GM21825 (cell line): ENCODE measurements around the gene PGM2.
"Not testable (repeated sequence)": the region's sequence is repeated elsewhere in the genome, so short reads cannot be mapped to it uniquely, and the experiment has no call there.

Experiments used
- ATAC-seq: cut with Tn5 transposase; IDR thresholded peaks from one replicate; pipeline ENCODE4 v1.9.1; 2021; ENCODE audit warnings: mild to moderate bottlenecking, moderate library complexity; ENCODE audit not compliant: unreplicated experiment

PGM2 gene

DNA sequence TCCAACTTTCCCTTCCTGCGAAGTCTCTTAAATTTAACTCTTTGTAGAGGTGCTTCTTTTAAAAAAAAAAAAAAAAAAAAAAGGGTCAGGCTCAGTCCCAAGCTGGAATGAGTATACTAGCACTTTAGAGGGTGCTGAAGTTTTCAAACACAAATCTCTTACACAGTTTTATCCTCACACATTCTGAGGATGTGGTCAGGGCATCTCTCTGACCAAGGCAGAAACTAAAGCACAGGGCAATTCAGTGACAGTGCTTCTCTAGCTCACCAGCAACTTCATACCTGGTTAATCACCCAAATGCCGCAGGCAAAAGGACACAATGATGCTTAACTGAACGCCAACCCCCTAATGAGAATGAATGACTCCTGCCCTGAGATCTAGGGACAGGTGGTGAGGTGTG is 9.8 kb upstream of the PGM2 start:
- ATAC-seq: no peak

- no peak for ATAC-seq
These were observed 7.7 kb upstream of the PGM2 start for GRCh38 chr4:37818752-37819151.

GRCh38 chr4:37820458-37820857 is 6.0 kb upstream of the PGM2 start:
- not testable (repeated sequence) for ATAC-seq

DNA sequence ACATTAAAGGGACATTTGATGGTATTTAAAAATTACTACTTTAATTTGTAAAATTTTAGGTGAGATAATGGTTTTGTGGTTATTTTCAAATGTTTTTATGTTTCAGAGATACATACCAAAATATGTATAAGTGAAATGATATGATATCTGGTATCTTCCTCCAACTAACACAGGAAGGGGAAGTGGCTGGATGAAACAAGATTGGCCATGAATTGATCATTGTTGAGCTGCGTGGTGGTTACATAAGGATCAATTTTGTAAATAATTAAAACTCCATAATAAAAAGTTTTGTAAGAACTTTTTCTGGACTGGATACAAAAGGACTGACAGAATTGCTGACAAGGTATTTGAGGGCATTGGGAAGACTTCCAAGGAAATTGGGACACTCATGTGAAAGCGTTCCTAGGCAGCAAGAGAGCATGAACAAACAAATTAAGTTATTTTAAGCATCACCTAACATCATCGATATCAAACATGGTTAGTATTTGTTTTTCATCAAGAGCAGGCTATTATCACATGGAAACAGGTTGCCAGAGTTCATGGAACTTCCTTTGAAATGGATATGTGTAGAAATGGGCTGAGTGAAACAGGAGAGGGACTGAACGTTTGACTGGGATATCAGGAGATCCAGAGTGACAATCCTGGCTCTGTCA is 4.4 kb upstream of the PGM2 start:
- no peak for ATAC-seq

DNA sequence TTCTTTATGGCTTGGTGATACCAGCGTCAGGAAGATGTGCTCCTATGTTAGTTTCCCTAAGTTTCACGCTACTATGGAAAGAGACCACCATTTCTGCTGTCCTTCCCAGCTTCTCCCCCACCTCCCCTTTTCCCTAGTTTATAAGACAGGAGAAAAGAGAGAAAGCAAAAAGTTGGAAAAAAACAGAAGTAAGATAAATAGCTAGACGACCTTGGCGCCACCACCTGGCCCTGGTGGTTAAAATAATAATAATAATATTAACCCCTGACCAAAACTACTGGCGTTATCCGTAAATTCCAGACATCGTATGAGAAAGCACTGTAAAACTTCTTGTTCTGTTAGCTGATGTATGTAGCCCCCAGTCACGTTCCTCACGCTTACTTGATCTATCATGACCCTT is 985 bp upstream of the PGM2 start:
- not testable (repeated sequence) for ATAC-seq

GRCh38 chr4:37825968-37826294 is 555 bp upstream of the PGM2 start:
- ATAC-seq: peak; percentile 7

DNA sequence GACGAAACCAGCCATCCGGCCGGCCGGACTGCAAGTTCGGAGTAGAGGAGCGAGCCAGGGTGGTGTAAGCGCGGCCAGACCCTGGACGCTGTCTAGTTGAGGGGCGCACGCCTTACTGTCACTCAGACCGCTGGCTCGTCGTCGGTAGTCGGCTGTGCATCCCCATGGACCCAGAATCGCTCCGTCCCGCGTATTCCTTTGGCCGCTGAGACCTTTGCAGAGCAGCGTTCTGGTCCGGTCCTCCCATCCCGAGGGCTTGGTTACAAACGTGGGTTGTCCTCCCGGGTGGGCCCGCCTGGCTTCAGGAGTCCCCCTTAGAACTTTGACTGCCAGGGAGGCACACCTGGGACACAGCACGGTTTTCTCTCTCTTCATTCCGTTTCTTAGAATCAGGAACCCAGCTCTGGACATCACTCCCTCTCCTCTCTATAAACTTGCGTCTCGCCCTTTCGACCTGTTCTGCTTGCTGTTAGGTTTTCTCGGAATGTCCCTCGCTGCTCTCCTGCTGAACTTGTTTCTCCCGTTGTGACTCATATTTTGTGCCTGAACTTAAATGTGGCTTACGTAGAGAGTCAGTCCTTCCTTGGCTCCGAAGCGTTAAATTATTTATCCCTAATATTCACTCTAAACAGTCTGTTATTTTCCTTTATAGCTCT is 672 bp downstream of the PGM2 start:
- ATAC-seq: peak; percentile 33

DNA sequence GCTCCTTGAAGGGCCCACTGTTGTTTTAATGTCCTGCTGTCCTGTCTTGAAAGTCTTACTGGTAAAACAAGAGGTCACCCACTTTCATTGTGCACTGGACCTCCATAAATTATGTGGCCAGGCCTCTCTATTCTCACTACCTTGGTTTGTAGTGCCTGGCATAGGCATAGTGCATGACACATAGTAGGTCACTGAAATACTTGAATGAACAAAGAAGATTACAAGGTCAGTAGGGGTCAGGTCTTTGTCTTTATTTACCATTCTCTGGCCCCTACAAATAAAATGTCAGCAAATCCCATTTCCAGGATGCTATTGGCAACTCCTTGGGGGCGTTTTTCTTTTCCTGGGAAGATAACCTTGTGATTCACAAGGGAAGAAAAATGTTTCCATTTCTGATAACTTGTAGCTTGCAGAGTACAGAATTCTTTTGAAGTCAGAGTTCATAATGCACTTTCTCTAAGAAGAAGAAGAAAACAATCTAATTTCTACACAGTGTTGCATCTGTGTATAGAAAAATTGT is 1.4 kb downstream of the PGM2 start:
- no peak for ATAC-seq

GRCh38 chr4:37828843-37829242 is 2.4 kb downstream of the PGM2 start:
- ATAC-seq: no peak

DNA sequence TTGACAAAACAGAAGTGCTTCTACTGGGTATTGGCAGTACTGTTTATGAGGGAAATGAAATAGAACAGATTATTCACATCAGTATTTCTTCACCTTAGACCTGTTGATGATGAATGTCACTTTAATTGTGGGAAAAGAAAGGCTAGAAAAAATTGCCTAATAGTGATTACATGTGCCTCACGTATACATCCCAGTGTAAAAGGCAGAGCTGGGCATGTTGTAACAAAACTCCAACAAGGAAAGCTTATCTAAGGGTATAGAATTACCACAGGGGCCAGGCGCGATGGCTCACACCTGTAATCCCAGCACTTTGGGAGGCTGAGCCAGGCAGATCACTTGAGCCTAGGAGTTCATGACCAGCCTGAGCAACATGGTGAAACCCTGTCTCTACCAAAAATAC is 4.2 kb downstream of the PGM2 start:
- ATAC-seq: no peak

- no peak for ATAC-seq
These were observed 8.5 kb downstream of the PGM2 start for GRCh38 chr4:37835031-37835430.

- no peak for ATAC-seq
These were observed 9.3 kb downstream of the PGM2 start for GRCh38 chr4:37835806-37836205.

DNA sequence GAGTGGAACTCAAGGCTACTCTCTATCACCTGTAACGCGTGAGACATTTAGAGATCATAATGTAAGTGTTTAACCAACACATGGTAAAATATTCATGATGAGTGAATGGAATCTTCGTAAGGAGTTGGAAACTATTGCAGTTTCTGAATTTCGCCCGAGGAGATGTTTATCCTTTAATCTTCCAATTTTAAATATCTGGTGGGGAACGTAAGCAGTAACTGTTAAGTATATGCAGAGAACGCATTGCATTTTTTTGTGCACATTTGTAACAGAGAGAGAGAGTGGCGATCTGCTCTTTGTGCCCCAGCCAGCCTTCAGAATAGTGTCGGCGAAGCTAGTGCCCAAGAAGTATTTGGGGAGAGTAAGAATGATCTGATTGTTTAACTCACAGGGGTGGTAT is 9.8 kb downstream of the PGM2 start:
- ATAC-seq: no peak

- no peak for ATAC-seq
These were observed 10.5 kb downstream of the PGM2 start for GRCh38 chr4:37836838-37837440.

DNA sequence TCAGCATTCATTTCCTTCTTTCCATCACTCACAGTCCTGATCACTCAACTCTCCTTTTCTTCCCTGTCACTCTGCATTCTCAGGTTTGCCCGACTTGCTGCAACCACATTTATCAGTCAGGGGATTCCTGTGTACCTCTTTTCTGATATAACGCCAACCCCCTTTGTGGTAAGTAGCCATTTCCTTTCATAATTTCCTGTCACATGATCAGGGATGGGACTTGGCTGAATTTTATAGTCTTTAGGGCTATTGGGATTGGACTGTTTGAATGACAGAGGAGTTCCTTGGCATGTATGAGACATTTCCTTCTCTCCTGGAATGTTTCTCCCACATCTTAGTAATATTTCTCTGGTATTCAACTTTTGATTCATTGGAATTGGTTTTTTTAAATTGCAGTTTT is 11.0 kb downstream of the PGM2 start:
- ATAC-seq: no peak

GRCh38 chr4:37839426-37839825 is 12.9 kb downstream of the PGM2 start:
- ATAC-seq: no peak

- ATAC-seq: no peak
These were observed 17.7 kb downstream of the PGM2 start for GRCh38 chr4:37844204-37844603.

DNA sequence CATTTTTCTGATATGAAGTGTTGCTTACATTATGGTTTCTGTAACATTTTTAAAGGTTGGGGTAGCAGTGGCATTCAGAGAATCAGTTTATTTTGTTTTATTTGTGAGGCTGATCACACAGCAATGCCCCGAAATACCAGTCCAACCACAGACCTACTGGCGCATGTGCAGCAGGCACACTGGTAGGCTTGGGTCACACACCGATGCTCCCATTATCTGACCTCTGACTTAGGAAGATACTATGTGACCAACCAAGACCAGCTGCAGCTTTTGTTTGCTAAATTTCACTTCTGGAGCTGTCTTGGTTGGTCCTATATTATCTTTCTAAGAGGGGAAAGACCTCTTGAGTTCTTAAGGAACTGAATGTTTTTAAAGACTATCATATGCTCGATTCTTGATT is 18.7 kb downstream of the PGM2 start:
- ATAC-seq: no peak

- ATAC-seq: no peak
These were observed 20.9 kb downstream of the PGM2 start for GRCh38 chr4:37847311-37847884.

- no peak for ATAC-seq
These were observed 25.9 kb downstream of the PGM2 start for GRCh38 chr4:37852376-37852775.

DNA sequence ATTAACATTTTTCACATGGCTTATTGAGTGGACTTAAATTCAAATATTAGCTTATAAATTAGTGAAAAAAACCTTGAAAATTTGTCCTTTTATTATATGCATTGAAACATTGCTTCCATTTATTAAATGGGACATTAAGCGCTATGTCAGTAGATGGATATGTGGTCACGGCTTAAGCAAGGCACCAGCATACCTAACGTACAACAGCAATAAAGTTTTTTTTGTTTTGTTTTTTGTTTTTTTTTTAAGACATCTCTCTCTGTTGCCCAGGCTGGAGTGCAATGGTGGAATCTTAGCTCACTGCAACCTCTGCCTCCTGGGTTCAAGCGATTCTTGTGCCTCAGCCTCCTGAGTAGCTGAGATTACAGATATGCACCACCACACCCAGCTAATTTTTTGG is 31.6 kb downstream of the PGM2 start:
- no peak for ATAC-seq

DNA sequence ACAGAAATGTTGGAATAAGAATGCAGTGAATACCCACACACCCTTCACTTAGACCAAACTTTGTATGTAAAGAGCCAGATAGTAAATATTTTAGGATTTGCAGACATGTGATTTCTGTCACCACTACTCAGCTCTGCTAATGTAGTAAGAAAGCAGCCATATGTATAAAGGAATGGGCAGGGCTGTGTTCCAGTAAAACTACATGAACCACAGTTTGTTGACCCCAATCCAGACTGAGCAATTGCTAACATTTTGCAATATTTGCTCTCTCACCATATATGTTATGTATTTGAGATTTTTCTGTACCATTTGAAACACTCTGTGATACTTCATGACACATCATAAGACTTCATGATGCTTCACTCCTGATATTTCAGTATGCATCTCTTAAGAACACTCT is 32.4 kb downstream of the PGM2 start:
- no peak for ATAC-seq
